Cardiac fibroblast (primary cell): ENCODE data around the gene ZNF70.

Experiments
- DNase-seq, 2 donors: peaks; one replicate each; pipeline versions ENCODE4 v3.0.0 to v3.0.0-alpha.2; 2010; ENCODE audit warnings: low read depth in 2 of 2
- H3K4me3 ChIP-seq, 2 donors: replicated peaks in 1 of 2; 1 replicate in 1 of 2; 2 replicates in 1 of 2; pipeline ENCODE4 v1.5.1; 2011; ENCODE audit warnings: low read depth in 2 of 2, low read length in 2 of 2, mild to moderate bottlenecking in 2 of 2, moderate library complexity in 1 of 2
- CTCF ChIP-seq: IDR thresholded peaks from one replicate; pipeline ENCODE4 v1.5.1; 2011; ENCODE audit warnings: low read depth, mild to moderate bottlenecking, low read length, inconsistent platforms

ZNF70 gene

GRCh38 chr22:23779731-23780130, 28.8 kb upstream of the ZNF70 start:
- no peak for TF ChIP-seq CTCF
- no peak overlapping the region for H3K4me3 ChIP-seq
- no peak for DNase-seq

DNA sequence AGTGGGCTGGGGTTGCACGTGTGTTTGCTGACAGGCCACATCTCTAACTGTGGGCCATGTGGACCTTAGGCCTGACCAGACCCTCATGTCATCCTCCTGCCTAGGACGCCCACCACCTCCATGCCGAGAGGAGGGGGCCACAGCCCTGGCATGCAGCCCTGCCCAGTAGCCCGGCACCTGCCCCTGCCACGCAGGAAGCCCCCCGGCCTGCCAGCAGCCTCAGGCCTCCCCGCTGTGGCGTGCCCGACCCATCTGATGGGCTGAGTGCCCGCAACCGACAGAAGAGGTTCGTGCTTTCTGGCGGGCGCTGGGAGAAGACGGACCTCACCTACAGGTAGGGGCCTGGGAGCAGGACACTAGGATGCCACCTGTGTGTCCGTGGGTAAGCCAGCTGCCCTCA, 28.2 kb upstream of the ZNF70 start:
- no peak for DNase-seq
- no peak overlapping the region for H3K4me3 ChIP-seq
- TF ChIP-seq CTCF = no peak

DNA sequence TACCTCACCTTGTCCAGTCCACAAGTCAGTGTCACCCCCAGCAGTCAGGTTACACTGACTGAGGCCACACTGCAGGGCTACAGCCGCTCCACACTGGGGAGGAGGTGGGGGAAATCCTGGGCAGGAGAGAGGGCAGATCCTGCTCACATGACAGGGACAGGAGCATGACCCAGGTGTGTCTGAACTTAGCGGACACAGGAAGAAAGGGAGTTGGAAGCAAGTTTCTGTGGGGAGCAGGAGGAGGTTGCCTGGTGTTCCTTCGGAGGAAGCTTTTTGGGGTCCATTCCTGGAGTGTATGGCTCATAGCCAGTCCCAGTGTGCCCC, 27.6 kb upstream of the ZNF70 start:
- no peak for DNase-seq
- no peak overlapping the region for H3K4me3 ChIP-seq
- TF ChIP-seq CTCF = no peak

GRCh38 chr22:23777776-23778576, 27.1 kb upstream of the ZNF70 start:
- no peak overlapping the region for H3K4me3 ChIP-seq
- TF ChIP-seq CTCF = no peak
- DNase-seq = no peak

DNA sequence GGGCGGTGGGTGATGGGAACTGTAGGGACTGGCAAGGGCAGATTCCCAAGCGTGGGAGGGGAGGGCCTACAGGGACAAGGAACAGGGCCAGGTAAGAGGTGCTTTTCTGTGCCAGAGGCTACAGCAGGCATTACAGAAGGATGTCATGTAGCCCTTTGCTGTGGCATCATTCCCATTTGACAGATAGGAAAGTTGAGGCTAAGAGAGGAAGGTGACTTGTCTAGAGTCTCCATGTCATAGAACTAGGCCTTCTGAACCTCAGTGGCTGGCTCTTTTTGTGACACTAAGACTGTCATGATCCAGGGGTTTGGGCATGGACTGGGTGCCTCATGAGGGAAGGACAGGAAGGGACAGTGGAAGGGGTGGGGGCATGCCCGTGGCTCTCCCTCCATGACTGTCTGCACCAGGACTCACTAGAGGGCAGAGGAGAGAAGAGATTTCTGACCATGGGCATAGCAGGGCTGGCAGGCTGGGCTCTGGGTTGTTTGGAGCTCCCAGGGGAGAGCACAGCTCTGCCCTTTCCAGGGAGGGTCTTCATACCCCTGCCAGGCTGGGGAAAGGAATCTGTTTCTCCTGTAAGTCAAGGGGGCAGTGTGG, 25.0 kb upstream of the ZNF70 start:
- DNase-seq = no peak
- H3K4me3 ChIP-seq = no peak overlapping the region
- TF ChIP-seq CTCF = no peak

DNA sequence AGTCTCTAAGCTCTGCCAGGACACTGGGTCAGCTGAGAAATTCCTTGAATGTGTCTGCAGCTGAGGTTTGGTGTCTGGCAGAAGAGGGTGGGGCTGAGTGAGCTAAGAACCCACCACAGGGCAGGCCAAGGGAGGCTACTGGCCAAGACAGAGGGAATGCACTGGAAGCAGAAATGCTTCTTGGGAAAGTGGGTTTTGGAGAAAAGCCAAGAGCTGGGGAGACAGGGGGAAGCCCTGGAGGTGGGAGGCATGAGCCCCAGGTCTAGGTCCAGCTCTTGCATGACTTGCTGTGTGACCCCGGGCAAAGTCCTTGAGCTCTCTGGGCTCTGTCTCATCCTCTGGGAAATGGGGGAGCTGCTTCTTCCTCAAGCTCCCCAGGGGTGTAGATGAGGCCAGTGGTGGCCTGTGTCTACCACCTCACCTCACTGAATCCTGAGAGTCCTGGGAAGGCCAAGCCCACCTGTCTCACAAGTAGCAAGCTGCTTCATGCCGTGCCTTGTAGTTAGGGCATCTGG, 24.1 kb upstream of the ZNF70 start:
- peak in 1 of 2 donors; percentile 83 for DNase-seq
- no peak for TF ChIP-seq CTCF
- H3K4me3 ChIP-seq = no peak overlapping the region
